SH-SY5Y (cell line): Measurements from ENCODE around the gene SUSD6.

Experiments
- GATA2 ChIP-seq: IDR thresholded peaks from 2 replicates; pipeline ENCODE4 v1.6.1; 2011; ENCODE audit warnings: mild to moderate bottlenecking, low read depth, low read length
- GATA3 ChIP-seq: IDR thresholded peaks from 2 replicates; pipeline ENCODE4 v1.6.1; 2011; ENCODE audit warnings: low read depth, mild to moderate bottlenecking, low read length, moderate library complexity

- TF ChIP-seq GATA3, result no peak
- no peak for TF ChIP-seq GATA2
These were observed 94.3 kb downstream of the SUSD6 start for GRCh38 chr14:69705706-69706105.
